T follicular helper cell (primary cell): ENCODE measurements around the gene USP19.

Experiments
- DNase-seq: peaks from one replicate; pipeline ENCODE4 v3.0.0-alpha.2; 2020; ENCODE audit warnings: low read depth
- total RNA-seq, 2 experiments: gene quantifications; one replicate each; lab custom pipeline; 2026; lab: John Stamatoyannopoulos, UW

USP19 gene
- total RNA-seq = 123 to 166 reads per million in 2 experiments

- peak; percentile 91 for DNase-seq
These were observed at the start of gene USP19 for GRCh38 chr3:49120438-49121131. TSS of gene USP19 (minus strand) at chr3:49120823. CDS start at chr3:49119145, 1,678 bp downstream.

GRCh38 chr3:49166752-49167556, 46.3 kb upstream of the USP19 start:
- DNase-seq = no peak

- DNase-seq = peak; percentile 53
These were observed 45.4 kb upstream of the USP19 start, which contains the start of gene CCDC71 for GRCh38 chr3:49165771-49166751. TSS of gene CCDC71 (minus strand) at chr3:49166331. CDS start at chr3:49164208, 2,123 bp downstream.

GRCh38 chr3:49164983-49165720, 44.5 kb upstream of the USP19 start:
- no peak for DNase-seq

- no peak for DNase-seq
These were observed 43.0 kb upstream of the USP19 start for GRCh38 chr3:49163609-49164008.

GRCh38 chr3:49162751-49163419, 42.3 kb upstream of the USP19 start:
- no peak for DNase-seq

GRCh38 chr3:49161808-49162530, 41.3 kb upstream of the USP19 start:
- DNase-seq = no peak

- no peak for DNase-seq
These were observed 40.6 kb upstream of the USP19 start for GRCh38 chr3:49161197-49161596.

GRCh38 chr3:49158792-49159191, 38.2 kb upstream of the USP19 start:
- no peak for DNase-seq

- DNase-seq = peak; percentile 56
These were observed 37.6 kb upstream of the USP19 start for GRCh38 chr3:49158103-49158709.

GRCh38 chr3:49157289-49157688, 36.7 kb upstream of the USP19 start:
- DNase-seq = no peak

- DNase-seq = no peak
These were observed 32.8 kb upstream of the USP19 start for GRCh38 chr3:49153349-49153912.

GRCh38 chr3:49151610-49152009, 31.0 kb upstream of the USP19 start:
- no peak for DNase-seq

- DNase-seq = no peak
These were observed 27.5 kb upstream of the USP19 start for GRCh38 chr3:49148159-49148558.

GRCh38 chr3:49140080-49140479, 19.5 kb upstream of the USP19 start:
- no peak for DNase-seq

- DNase-seq = no peak
These were observed 14.9 kb upstream of the USP19 start for GRCh38 chr3:49135499-49135898.

GRCh38 chr3:49134471-49135265, 14.0 kb upstream of the USP19 start:
- DNase-seq = no peak

- no peak for DNase-seq
These were observed 12.8 kb upstream of the USP19 start for GRCh38 chr3:49133226-49133951.
